Ureter (tissue), 1 donor: ENCODE results near the gene PDE9A. TPM values are rescaled to one million over a fixed set of nuclear protein-coding genes. Genes with fewer than 3 reads are reported as not detected.
A peak's percentile ranks its signal among the peaks of the same experiment; 100 is the strongest.
"Not testable (repeated sequence)": the region's sequence is repeated elsewhere in the genome, so short reads cannot be mapped to it uniquely, and the experiment has no call there.

Experiments
- DNase-seq: peaks from one replicate; pipeline ENCODE4 v3.0.0-alpha.2; 2020; ENCODE audit warnings: low spot score
- total RNA-seq: library from RNA; stranded (reverse); gene quantifications from one replicate; pipeline ENCODE4 v1.2.4, GENCODE V29; 2023
- donor health status: DM: yes; HTN: yes; CAD: no.

Gene PDE9A
- total RNA-seq, 1 donor from 2014 or later = 26.1 TPM

DNA sequence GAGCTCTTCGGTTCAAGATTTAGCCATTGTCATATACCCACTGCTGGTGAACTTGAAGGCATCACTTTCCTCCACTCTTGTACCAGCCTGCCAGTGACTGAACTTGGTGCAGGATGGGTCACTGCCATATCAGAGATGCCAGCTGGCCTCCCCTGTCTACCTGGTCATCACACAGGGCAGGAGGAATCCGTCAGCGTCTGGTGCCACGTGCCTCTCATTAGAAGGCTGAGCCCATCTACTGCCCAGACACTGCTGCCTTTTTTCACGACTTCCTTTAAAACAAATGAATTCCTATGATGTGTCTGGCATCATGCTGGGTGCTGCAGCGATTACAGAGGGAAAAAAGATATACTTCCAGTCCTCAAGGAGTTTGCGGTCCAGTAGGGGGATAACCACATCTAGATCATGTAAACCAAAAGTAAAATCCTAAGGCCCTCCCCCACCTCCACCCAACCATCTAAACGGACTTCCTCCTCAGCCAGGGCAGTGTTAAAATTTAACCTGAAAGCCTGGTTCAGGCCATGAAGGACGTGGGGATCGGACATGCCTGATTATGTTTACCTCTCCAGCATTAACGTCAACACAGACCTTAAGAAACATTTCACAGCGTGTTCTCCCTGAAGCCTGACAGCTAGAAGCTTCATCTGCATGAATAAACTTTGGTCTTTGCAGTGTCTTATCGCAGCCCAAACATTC is 29.2 kb upstream of the PDE9A start:
- DNase-seq = no peak

DNA sequence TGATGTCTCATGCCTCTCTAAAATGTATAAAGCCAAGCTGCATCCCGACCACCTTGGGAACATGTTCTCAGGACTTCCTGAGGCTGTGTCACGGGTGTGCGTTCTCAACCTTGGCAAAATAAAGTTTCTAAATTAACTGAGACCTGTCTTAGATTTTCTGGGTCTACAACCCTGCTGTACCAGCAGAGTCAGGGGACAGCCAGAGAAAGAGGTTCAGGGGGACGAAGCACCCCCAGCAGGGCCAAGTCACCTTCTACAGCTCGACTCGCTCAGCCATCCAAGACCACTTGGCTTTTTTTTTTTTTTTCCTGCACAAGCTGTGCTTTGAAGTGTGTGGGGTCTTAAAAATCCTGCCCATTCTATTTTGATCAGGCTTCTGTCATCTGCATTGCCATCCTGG is 28.5 kb upstream of the PDE9A start:
- DNase-seq = no peak

DNA sequence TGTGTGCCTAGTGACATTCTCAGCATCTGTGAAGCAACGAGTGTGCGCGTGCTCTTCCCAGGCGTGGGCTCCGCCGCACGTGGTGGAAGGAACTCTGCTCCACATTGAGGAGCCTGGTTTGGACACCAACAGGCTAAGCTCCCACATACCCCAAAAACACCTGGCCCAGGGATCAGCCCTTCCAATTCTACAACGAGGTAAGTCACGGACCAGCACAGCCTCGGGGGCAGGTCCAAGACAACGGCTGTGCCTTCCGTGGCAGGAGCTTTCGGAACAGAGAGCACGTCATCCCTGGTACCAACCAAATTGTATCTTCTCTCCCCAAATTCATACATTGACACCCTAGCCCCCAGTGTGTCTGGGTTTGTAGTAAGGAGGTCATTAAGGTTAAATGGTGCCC is 27.2 kb upstream of the PDE9A start:
- DNase-seq = no peak

DNA sequence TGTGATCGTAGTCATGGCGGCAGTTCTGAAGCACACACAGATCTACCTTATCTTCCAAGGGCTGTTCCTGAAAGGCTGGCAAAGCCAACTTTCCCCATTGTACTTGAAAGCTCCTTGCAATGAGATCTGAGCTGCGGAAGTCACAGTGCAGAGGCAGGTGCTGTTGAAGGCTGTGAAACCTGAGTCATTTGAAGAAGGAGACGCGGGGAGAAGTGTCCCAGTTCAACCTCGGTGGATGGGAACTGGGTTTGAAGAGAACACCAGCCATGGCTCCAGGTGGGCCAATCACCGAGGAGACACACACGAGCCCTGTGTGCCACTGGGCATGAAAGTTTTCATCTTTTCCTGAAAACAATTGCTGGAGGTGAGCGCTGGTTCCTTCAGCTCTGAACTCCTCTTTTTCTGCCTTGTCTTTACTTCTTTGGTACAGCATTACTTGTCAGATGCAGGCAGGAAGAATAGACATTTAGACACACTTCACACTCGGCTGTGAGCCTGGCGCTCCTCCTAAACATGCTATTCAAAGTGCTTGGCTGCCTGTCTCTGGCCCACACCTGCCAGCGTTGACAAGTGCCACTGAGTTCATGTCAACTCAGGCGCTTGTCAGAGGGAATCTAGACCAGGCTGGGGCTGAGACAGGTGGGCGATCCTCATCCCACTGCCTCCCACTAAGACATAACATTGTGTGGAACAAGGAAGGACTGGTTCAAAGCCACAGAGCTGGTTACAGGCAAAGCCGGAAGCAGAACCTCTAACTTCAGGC is 25.7 kb upstream of the PDE9A start:
- DNase-seq = no peak

DNA sequence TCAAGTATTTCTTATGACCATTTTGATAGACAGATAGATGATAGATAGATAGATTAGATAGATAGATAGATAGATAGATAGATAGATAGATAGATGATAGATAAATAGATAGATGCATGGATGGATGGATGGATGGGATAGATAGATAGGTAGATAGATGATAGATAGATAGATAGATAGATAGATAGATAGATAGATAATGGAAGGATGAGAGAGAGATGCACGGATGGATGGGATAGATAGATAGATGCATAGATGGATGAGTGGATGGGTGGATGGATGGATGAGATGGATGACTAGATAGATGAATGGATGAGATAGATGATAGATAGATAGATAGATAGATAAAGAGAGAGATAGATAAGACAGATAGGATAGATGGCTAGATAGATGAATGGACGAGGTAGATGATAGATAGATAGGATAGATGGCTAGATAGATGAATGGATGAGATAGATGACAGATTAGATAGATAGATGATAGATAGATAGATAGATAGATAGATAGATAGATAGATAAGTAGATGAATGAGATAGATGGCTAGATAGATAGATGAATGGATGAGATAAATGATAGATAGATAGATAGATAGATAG is 24.9 kb upstream of the PDE9A start:
- DNase-seq = not testable (repeated sequence)

DNA sequence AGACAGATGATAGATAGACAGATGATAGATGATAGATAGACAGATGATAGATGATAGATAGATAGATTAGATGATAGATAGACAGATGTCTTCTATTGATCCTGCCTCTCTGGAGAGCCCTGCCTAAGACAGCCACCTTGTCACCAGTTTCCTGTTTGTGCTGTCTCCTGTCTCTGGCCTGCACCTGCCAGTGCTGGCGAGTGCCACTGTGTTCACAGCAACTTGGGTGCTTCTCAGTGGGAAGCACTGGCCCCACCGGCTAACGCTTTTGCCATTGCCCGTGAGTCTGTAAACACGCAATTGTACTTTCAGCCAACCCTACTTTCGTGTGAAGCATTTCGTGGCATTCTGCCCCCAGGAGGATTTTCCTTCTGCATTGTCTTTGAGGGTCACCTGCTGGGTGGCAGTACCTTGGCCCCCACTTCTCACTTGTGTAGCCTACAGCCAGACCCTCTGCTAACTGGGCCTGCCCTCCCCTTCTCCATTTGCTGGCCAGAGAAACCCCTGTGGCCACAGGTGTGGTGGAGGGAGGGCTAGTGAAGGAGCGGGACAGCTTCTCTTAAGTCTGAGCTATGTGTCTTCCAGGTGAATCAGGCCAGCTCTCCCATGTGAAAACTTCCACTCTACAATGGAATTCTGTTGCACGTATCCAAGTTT is 23.4 kb upstream of the PDE9A start:
- DNase-seq = no peak

DNA sequence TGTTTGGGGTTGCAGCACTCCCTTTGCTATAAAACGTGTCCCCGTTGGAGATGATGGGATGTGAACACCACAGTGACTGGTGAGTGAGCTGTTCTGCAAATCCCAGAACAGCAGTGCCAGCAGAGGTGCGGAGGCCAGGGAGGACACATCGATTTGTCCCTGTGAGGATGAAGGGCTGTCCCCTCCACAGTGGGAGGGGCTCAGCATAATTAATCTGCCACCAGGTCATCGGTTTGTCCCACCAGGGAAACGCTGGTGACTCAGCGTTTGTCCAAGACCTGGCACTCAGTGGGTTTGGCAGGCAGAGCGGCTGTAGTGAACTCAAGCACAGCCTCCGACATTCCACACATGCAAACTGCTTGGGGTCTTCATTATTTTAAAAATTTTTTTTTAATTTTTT is 22.8 kb upstream of the PDE9A start:
- DNase-seq = no peak

DNA sequence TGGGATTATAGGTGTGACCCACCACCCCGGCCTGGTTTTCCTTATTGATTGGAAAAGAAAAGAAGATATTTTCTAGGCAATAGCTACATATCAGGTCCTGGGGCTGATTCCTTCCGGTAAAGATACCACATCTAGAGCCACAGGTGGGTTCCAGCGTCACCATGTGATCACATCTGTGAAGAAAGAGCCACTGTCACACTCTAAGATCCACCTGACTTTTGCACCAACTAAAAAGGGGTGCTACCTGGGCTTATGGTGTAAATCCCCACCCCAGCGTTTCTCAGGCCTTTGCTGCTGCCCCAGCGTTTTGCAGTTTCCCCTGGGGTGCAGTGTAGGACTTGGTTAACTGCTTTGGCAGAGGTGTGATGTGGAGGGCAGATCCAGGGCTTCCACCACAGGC is 22.3 kb upstream of the PDE9A start:
- DNase-seq = no peak

DNA sequence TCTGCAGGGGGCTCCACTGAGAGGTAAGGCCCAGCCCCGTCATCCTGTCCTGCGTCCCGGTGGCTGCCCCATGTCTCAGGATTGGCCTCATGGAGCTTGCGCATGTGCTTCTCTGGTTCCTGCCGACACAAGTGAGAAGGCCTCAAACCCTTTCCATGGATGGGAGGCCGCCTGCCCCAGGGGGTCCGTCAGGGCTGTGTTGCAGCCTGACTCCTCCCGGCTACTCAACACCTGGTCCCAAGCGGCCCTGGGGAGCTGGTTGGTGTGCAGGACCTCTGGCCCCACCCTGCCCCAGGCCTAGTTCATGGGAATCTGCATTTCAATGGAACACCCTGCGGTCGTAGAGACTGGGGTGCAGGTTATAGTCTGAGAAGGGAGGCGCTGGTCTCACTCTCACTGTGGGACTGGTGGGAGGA is 21.1 kb upstream of the PDE9A start:
- no peak for DNase-seq

DNA sequence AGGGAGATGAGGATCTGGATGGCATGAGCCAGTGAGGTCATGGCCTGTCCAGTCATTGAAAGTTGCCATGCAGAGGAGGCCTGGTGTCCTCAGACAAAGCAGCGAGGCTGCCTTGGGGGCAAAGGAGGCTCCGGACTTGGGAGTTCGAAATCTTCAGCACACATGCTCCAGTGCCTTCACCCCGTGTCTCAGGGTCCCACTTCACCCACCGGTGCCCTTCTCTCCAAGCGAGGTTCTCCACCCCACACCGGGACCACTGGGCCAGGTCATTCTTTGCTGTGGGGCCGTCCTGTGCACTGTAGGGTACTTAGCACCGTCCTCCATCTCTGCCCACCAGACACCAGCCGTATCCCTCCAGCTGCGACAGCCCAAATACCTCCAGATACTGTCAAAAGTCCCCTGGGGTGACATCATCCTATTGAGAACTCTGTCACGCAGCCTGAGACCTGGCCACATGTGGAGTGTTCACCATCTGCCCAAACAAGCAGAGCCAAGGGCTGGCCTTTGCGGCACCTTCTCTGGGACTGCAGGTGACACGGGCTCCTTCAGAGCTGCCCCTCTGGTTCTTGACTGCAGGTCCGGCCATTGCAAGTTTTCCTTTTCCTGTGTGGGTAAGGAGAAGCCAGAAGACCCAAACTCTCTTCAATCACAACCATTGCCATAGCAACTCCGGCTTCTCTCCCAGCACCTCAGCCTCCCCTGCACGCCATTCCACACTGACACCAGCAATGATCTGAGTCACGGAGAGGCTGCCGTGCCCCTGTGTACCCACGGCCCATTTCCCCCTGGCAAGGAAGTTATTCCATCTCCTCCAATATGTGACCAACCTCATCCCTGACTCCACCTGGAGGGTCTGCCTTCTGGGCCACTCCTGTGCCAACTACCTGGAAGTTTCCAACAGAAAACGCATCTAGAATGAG is 20.4 kb upstream of the PDE9A start:
- no peak for DNase-seq

DNA sequence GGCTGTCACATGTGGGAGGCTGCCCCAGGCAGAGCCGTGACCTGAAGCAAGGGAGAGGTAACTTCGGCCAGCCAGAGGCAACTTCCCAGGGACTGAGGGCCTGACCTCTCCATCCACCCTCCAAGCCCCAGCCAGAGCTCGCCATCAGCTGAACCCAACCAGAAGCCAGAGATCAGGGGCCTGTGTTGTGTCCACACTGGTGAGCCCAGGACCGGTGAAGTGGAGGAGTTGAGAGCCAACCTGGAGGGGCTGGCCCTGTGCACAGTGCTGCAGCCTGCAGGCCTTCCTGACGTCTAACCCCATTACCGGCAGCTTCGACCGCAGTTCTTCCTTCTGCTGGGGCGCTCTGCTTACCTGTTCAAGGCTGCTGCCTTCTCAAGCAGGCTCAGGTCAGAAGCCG is 19.6 kb upstream of the PDE9A start:
- no peak for DNase-seq

DNA sequence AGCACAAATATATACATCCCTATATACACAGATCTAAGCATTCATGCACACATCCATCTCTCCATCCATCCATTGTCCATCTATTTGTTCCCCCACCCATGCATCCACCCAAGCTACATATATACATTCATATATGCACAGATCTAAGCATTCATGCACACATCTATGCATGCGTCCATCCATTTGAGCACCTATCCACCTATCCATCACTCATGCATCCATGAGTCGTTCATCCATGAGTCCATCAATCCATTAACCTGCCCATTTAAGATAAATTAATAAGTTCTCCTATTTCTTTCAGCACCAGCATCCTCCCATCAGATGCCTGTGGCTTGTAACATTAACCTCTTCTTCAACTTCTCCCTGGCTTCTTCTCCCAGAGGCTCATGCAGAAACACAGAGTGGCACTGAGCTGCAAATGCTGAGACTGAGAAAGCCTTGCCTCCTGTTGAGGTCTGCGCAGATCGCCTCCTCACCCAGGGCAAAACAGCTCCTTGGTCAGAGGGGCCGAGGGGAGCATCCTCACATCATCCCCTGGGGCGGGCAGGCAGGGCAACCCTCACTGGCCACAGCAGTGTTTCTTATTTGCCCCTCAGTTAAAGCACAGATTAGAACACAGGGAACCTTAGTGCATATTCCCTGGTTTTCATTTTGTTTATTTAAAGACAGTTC is 17.4 kb upstream of the PDE9A start:
- DNase-seq = no peak

DNA sequence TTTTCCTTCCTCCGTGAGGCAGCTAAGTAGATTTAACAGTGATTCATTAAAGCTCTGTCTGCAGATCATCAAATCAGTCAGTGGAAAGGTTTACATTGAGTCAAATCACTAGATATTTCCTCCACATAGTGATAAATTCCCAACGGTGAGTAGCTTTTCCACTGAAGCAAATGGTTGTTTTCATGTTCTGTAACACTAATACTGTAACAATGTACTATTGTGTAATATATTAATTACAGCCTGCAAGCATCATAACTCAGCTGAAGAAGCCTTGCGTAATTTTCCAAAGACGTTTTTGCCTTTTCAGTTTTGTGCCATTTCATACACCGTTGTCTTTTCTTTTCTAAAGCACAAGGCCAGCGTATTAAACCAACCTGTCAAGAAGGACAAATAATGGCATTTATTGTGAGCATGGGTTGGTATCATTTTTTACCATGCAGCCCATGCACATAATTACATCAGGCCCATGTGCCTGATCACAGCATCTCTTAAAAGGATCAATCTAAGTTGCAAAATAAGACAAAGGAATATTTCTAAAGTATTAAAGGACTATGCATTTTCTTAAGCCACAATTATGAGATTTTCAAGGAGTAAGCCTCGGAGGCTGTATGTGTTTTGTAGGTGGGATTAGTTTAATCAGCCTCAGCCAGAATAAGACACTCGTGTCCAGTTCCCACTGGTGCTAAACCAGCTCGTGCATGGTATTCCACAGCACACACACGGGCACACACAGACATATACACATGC is 16.7 kb upstream of the PDE9A start:
- DNase-seq = no peak

DNA sequence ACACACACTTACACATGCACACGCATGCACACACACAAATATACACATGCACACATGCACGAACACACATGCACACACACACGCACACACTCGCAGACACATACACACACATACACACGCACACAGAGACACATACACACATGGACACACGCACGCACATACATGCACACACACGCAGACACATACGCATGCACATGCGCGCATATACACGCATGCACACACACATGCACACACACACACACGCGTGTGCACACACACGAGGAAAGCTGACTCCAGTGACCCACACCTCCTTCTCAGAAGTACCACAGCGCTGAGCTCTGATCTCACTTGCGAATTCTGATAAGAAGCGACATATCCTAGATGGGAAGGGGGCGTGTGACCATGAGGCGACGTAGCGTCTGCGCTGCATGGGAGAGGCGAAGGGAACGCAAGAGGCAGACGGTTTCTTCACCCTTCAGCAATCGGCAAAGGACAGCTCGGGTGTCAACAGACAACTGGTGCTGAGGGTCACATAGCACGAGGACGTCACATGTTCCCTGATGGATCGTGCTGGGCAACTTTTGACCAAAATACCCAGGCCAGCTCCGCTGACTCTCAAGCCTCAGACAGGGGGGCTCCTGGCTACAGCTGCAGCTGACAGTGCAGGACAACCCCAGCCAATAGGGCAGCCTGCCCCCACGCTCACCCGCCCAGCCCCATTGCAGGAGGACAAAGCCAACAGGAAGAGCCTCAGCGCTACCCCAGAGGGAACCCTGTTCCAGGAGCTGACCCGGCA is 16.0 kb upstream of the PDE9A start:
- DNase-seq = no peak

DNA sequence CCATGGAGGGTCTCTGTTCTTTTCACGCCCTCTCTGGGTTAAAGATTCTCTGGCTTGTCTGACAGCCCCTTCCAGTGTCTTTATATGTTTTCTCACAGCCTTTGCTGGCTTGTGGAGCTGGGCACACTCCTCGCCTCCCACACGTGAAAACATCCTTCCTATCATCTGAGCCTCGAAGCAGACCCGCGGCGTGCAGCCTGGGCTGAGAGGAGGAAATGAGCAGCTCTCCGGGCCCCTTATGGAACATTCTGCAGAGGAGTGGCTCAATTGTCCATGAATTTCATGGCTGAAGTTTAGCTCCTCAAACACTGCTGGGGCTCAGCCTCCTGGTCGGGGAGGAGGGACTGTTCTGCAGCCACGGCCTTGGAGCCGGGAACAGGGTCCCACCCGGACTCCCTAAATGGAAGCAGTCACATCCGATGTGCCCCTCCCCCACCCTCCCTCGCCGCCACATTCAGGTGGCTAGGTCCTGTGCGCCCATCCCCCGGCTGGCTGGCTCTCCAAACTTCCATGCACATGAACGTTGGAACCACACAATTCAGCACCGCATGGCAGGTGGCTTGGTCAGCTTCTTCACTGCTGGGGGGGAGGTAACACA is 15.1 kb upstream of the PDE9A start:
- no peak for DNase-seq

DNA sequence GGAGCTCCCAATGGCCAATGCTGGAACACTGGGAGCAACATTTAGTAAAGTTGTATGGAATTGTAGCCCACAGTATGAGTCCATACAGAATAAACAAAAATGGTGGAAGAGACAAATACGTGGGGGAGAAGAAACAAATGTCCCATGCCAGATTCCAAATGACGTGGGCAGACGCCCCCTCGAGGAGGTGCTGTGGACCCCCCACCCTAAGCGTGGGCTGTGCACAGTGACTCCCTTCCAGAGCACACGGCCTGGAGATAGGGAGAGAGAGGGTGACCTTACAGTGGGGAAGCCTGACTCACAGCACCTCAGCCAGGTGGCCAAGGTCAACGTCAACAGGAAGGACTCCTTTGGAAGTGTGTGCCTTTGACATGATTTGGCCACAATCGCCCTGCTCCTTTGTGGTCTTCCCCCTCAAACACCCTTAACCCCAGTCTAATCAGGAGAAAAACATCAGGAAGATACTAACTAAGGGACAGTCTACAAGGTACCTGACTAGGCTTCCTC is 13.7 kb upstream of the PDE9A start:
- DNase-seq = no peak

DNA sequence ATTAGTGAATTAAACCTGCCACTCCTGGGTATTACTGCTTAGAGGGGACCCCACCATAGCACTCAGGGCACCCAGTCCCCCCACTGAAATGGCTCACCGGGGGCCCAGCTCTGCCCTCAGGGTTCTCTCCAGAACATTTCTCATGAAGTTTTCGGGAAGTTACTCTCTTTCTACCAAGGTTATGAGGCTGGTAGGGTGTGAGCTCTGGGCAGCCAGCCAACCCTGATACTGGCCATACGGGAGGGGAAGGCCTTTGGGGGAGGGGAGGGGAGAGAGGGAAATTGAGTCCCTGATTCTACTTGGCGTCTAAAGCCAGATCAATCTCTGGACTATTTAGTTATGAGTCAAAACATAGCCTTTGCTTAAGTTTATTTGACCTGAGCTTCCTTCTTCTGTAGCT is 12.9 kb upstream of the PDE9A start:
- peak; percentile 73 for DNase-seq

DNA sequence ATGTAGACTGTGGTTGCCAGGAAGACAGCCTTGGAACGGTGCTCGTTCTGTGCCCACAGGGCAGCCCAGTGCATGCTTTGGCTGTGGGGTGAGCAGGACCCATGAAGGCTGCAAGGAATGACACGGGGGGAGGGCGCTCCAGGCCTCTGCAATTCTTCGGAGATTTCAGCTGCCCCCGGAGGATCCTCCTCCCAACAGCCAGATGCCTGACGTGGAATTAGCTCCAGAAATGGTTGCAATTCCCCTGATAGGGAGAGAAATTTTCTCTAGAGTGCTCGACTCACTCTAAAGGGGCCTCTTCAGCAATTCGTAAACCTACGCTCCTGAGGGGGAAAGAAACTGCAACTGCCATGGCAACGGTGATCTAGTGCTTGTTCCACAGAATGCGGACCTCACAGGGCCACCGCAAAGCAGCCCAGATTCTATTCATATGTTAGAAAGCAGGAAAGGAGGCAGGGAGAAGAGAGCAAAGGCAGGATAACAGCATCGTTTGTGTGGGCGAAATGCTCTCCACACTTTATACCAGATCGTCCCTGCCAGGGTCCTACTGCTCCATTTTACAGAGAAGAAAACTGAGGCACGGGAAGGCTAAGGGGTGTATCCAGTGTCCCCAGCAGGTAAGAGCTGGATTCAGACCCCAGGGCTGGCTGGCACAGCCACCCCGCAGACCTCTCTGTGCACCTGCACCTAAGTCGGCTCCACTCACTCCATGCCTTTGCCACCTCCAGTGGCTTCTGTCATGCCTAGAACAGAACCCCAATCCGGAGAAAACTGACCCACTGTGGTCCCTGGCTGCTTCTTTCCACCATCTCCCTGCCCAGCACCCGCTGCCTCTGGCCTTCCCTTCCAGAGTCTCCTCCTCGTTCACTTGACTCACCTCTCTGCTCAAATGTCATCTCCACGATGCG is 11.9 kb upstream of the PDE9A start:
- no peak for DNase-seq
